H1 (cell line): ENCODE measurements around the gene NOS3.

ENCODE experiments used
- BCL11A ChIP-seq, 2 experiments: IDR thresholded peaks; one replicate each; pipeline ENCODE4 v1.6.1; 2011; ENCODE audit warnings: low read depth in 2 of 2, low read length in 2 of 2, mild to moderate bottlenecking in 2 of 2
- BRCA1 ChIP-seq: IDR thresholded peaks from 2 replicates; pipeline ENCODE4 v1.6.1; 2012; ENCODE audit warnings: low read depth, low read length, improper control_type of control experiment
- EP300 ChIP-seq, 2 experiments: IDR thresholded peaks; 1 replicate in 1 of 2; 2 replicates in 1 of 2; pipeline ENCODE4 v1.6.1; 2011 to 2012; ENCODE audit warnings: low read depth in 2 of 2, low read length in 2 of 2, mild to moderate bottlenecking in 2 of 2, borderline replicate concordance in 1 of 2, inconsistent platforms in 1 of 2, moderate library complexity in 1 of 2
- EZH2 ChIP-seq: fragments of 200-600 bp; sonication (generic); IDR thresholded peaks from 2 replicates; pipeline ENCODE4 v1.7.1; 2012; ENCODE audit warnings: low read depth, mild to moderate bottlenecking, moderate library complexity, low read length, inconsistent platforms; ENCODE audit not compliant: severe bottlenecking
- NANOG ChIP-seq: IDR thresholded peaks from 2 replicates; pipeline ENCODE4 v1.6.1; 2011; ENCODE audit warnings: low read length, low read depth, mild to moderate bottlenecking, inconsistent platforms; ENCODE audit not compliant: insufficient read depth, poor library complexity, severe bottlenecking
- POLR2A ChIP-seq, 2 experiments: IDR thresholded peaks; 1 replicate in 1 of 2; 2 replicates in 1 of 2; pipeline ENCODE4 v1.6.1; 2011; ENCODE audit warnings: low read depth in 2 of 2, low read length in 2 of 2, mild to moderate bottlenecking in 2 of 2; ENCODE audit errors: control extremely low read depth in 1 of 2
- RAD21 ChIP-seq, 2 experiments: IDR thresholded peaks in 1 of 2; conservative IDR thresholded peaks in 1 of 2; 2 replicates each; pipeline ENCODE4 v1.6.1; 2011; ENCODE audit warnings: low read depth in 2 of 2, low read length in 2 of 2, improper control_type of control experiment in 1 of 2, inconsistent platforms in 1 of 2, mild to moderate bottlenecking in 1 of 2, moderate library complexity in 1 of 2
- RNF2 ChIP-seq: fragments of 200-900, 300-1000 bp; sonication (generic); IDR thresholded peaks from 2 replicates; pipeline ENCODE4 v1.7.1; 2016; ENCODE audit warnings: borderline replicate concordance, low read depth, mild to moderate bottlenecking, antibody characterized with exemption, low read length; ENCODE audit not compliant: poor library complexity, severe bottlenecking; ENCODE audit errors: missing control alignments
- SIN3A ChIP-seq, 2 experiments: IDR thresholded peaks in 1 of 2; conservative IDR thresholded peaks in 1 of 2; 2 replicates each; pipeline ENCODE4 v1.6.1; 2011 to 2012; ENCODE audit warnings: low read length in 2 of 2, improper control_type of control experiment in 1 of 2, low read depth in 1 of 2, mild to moderate bottlenecking in 1 of 2
- SRF ChIP-seq: IDR thresholded peaks from 2 replicates; pipeline ENCODE4 v1.6.1; 2011; ENCODE audit warnings: mild to moderate bottlenecking, low read depth, low read length, moderate library complexity
- TF ChIP-seq, protein P1 (sequence below), 3 experiments: IDR thresholded peaks; 1 replicate in 2 of 3; 2 replicates in 1 of 3; pipeline versions ENCODE4 v1.5.1 to v1.6.1; 2011; ENCODE audit warnings: low read length in 3 of 3, mild to moderate bottlenecking in 3 of 3, inconsistent platforms in 2 of 3, low read depth in 1 of 3, moderate library complexity in 1 of 3; ENCODE audit not compliant: insufficient read depth in 1 of 3; ENCODE audit errors: control extremely low read depth in 1 of 3
- TF ChIP-seq, protein P2 (sequence below): IDR thresholded peaks from 2 replicates; pipeline ENCODE4 v1.6.1; 2012; ENCODE audit warnings: inconsistent platforms
- TF ChIP-seq, protein P3 (sequence below): IDR thresholded peaks from 2 replicates; pipeline ENCODE4 v1.6.1; 2012; ENCODE audit warnings: low read length, inconsistent platforms

GRCh38 chr7:150971242-150972022 is 19.4 kb upstream of the NOS3 start:
- TF ChIP-seq, protein P1, sequence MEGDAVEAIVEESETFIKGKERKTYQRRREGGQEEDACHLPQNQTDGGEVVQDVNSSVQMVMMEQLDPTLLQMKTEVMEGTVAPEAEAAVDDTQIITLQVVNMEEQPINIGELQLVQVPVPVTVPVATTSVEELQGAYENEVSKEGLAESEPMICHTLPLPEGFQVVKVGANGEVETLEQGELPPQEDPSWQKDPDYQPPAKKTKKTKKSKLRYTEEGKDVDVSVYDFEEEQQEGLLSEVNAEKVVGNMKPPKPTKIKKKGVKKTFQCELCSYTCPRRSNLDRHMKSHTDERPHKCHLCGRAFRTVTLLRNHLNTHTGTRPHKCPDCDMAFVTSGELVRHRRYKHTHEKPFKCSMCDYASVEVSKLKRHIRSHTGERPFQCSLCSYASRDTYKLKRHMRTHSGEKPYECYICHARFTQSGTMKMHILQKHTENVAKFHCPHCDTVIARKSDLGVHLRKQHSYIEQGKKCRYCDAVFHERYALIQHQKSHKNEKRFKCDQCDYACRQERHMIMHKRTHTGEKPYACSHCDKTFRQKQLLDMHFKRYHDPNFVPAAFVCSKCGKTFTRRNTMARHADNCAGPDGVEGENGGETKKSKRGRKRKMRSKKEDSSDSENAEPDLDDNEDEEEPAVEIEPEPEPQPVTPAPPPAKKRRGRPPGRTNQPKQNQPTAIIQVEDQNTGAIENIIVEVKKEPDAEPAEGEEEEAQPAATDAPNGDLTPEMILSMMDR (IDR thresholded peaks at IDR 0.05; ENCODE audit: control extremely low read depth in 1 of 3, insufficient read depth in 1 of 3, low read depth in 1 of 3, low read length in 3 of 3) = no peak
- TF ChIP-seq BCL11A (IDR thresholded peaks at IDR 0.05; ENCODE audit: low read depth in 2 of 2, low read length in 2 of 2) = no peak
- TF ChIP-seq, protein P2, sequence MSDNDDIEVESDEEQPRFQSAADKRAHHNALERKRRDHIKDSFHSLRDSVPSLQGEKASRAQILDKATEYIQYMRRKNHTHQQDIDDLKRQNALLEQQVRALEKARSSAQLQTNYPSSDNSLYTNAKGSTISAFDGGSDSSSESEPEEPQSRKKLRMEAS = no peak
- 0 out of 4 replicates have a peak, but pooled peaks of 1 of the 2 experiments have one; percentile 34 for TF ChIP-seq SIN3A (conservative IDR thresholded peaks at IDR 0.05 in 1 of 2, IDR thresholded peaks at IDR 0.05 in 1 of 2; ENCODE audit: low read depth in 1 of 2, low read length in 2 of 2)
- no peak for TF ChIP-seq EZH2
- TF ChIP-seq RAD21 (IDR thresholded peaks at IDR 0.05 in 1 of 2, conservative IDR thresholded peaks at IDR 0.05 in 1 of 2; ENCODE audit: low read depth in 2 of 2, low read length in 2 of 2) = no peak
- TF ChIP-seq BRCA1 = no peak
- TF ChIP-seq RNF2 = no peak
- TF ChIP-seq, protein P3, sequence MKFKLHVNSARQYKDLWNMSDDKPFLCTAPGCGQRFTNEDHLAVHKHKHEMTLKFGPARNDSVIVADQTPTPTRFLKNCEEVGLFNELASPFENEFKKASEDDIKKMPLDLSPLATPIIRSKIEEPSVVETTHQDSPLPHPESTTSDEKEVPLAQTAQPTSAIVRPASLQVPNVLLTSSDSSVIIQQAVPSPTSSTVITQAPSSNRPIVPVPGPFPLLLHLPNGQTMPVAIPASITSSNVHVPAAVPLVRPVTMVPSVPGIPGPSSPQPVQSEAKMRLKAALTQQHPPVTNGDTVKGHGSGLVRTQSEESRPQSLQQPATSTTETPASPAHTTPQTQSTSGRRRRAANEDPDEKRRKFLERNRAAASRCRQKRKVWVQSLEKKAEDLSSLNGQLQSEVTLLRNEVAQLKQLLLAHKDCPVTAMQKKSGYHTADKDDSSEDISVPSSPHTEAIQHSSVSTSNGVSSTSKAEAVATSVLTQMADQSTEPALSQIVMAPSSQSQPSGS = no peak
- TF ChIP-seq SRF = no peak
- no peak for TF ChIP-seq NANOG
- no peak for TF ChIP-seq POLR2A (IDR thresholded peaks at IDR 0.05; ENCODE audit: control extremely low read depth in 1 of 2, low read depth in 2 of 2, low read length in 2 of 2)
- no peak for TF ChIP-seq EP300 (IDR thresholded peaks at IDR 0.05; ENCODE audit: borderline replicate concordance in 1 of 2, low read depth in 2 of 2, low read length in 2 of 2)
